K562 (cell line): ENCODE data around the gene IFITM2. TPM values are rescaled to one million over a fixed set of nuclear protein-coding genes. Genes with fewer than 3 reads are reported as not detected.

Experiments used
- HCFC1 ChIP-seq: IDR thresholded peaks from 2 replicates; pipeline ENCODE4 v1.6.1; 2012; ENCODE audit warnings: low read depth, low read length, improper control_type of control experiment
- KAT8 ChIP-seq: fragments of 450-650 bp; IDR thresholded peaks from 2 replicates; pipeline ENCODE4 v1.6.1; 2016; ENCODE audit warnings: low read depth, mild to moderate bottlenecking
- POLR2B ChIP-seq: fragments of 450-650 bp; IDR thresholded peaks from 2 replicates; pipeline ENCODE4 v1.6.1; 2018; ENCODE audit warnings: low read depth; ENCODE audit not compliant: partially characterized antibody
- STAT6 ChIP-seq: sonication (generic); formaldehyde crosslinking; IDR thresholded peaks from 2 replicates; pipeline ENCODE4 v1.8.1; 2023; ENCODE audit warnings: mild to moderate bottlenecking, missing genetic modification reagents
- ZNF121 ChIP-seq: sonication (generic); formaldehyde crosslinking; conservative IDR thresholded peaks from 2 replicates; pipeline ENCODE4 v1.8.0; 2022; ENCODE audit warnings: missing genetic modification reagents
- ZNF124 ChIP-seq: sonication (generic); formaldehyde crosslinking; IDR thresholded peaks from 2 replicates; pipeline ENCODE4 v1.8.1; 2022; ENCODE audit warnings: missing genetic modification reagents
- polyA plus RNA-seq, 8 experiments: library from polyadenylated mRNA; depleted of rRNA in 4 of 8; stranded (reverse) in 5 of 8; unstranded in 3 of 8; fragments of >200 nt; fragmentation: Nextera tagmentation in 2 of 8; fragmentation: Illumina TruSeq in 1 of 8; extraction: Ambion mirVana in 2 of 8; extraction: Trizol in 1 of 8; gene quantifications; 2 replicates each; pipeline versions ENCODE4 v1.2.1 to v1.2.3, GENCODE V29; 2011 to 2014; ENCODE audit warnings: inconsistent platforms in 1 of 8, missing spikeins in 1 of 8
- total RNA-seq, 7 experiments: library from RNA; depleted of rRNA in 6 of 7; stranded (reverse); fragments of >200 nt in 6 of 7; fragmentation: Illumina TruSeq in 2 of 7; extraction: Trizol in 2 of 7; gene quantifications; 2 replicates each; pipeline versions ENCODE4 v1.2.1 to v1.2.3, GENCODE V29; 2011 to 2021; ENCODE audit warnings: low replicate concordance in 1 of 7
- TF ChIP-seq, protein P1 (sequence below): sonication (generic); formaldehyde crosslinking; IDR thresholded peaks from 2 replicates; pipeline ENCODE4 v1.8.1; 2022; ENCODE audit warnings: missing genetic modification reagents

The IFITM2 gene
- total and polyA plus RNA-seq, 9 of the 15 experiments (the other 6 are each of a cell fraction or from before 2014, with no cell fraction given): 52.8 to 4,872 (median 356) TPM

GRCh38 chr11:332651-333480, 25.2 kb downstream of the IFITM2 start (continued):
- TF ChIP-seq STAT6 (CRISPR knock-in tag) (no peak), KAT8 (no peak), POLR2B (no peak), ZNF121 (CRISPR knock-in tag) (no peak), HCFC1 (no peak), ZNF124 (CRISPR knock-in tag) (no peak)
- TF ChIP-seq, protein P1, sequence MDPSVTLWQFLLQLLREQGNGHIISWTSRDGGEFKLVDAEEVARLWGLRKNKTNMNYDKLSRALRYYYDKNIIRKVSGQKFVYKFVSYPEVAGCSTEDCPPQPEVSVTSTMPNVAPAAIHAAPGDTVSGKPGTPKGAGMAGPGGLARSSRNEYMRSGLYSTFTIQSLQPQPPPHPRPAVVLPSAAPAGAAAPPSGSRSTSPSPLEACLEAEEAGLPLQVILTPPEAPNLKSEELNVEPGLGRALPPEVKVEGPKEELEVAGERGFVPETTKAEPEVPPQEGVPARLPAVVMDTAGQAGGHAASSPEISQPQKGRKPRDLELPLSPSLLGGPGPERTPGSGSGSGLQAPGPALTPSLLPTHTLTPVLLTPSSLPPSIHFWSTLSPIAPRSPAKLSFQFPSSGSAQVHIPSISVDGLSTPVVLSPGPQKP: 0 out of 2 replicates have a peak, but pooled peaks have one; percentile 57
